GM18870 (cell line): ENCODE data around the gene PRAMEF17.
"Not testable (repeated sequence)": the region's sequence is repeated elsewhere in the genome, so short reads cannot be mapped to it uniquely, and the experiment has no call there.

ENCODE experiments used
- ATAC-seq: cut with Tn5 transposase; IDR thresholded peaks from one replicate; pipeline ENCODE4 v1.9.1; 2021; ENCODE audit warnings: moderate library complexity; ENCODE audit not compliant: unreplicated experiment

Gene PRAMEF17, protein sequence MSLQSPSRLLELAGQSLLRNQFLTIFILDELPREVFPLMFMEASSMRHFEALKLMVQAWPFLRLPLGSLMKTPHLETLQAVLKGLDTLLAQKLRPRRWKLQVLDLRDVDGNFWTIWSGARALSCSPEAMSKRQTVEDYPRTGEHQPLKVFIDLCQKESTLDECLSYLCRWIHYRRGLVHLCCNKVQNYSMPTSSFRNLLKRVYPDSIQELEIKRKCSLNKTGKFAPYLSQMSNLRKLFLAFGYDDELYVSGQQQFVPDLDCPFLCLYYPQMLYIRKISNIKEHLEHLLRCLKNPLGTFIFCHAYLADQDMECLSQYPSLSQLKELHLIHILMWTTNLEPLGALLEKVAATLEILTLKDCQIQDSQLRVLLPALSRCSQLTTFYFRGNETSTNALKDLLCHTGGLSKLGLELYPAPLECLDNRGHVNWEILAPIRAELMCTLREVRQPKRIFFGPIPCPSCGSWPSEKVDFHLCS

DNA sequence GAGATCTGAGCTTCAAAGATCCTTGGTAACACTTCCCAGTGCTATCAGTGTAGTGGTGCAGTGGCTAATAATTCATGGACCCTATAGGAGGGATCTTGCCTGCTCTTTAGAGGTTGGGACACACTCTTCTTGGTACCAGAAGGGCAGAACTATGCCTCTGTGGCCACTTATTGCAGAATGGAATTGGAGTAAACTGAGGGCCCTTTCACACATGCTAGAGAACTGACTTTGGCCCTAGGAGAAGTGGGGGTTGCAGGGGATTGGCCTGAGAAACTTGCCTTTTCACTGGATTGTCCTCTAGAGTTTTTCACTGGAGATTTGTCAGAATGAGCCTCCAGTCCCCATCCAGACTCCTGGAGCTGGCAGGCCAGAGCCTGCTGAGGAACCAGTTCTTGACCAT, at the start of gene PRAMEF17:
TSS of gene PRAMEF17 (plus strand) at position 301 of the 400 bp plus-strand sequence. CDS start at position 327, 26 bp downstream.
- not testable (repeated sequence) for ATAC-seq

DNA sequence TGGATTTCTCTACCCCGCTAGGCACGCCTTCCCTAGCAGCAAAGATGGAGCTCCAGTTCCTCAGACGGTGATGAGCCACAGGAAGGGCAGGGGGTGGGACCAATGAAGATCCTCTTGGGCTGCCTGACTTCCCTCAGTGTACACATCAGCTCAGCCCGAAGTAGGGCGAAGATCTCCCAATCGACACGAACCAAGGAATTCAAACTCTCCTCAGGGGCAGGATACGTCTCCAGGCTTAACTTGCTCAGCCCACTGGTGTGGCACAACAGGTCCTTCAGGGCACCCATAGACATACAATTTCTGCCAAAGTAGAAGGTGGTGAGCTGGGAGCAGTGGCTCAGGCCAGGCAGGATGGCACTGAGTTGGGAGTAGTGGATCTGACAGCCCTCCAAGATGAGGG, 46.9 kb upstream of the PRAMEF17 start:
- ATAC-seq, result not testable (repeated sequence)

DNA sequence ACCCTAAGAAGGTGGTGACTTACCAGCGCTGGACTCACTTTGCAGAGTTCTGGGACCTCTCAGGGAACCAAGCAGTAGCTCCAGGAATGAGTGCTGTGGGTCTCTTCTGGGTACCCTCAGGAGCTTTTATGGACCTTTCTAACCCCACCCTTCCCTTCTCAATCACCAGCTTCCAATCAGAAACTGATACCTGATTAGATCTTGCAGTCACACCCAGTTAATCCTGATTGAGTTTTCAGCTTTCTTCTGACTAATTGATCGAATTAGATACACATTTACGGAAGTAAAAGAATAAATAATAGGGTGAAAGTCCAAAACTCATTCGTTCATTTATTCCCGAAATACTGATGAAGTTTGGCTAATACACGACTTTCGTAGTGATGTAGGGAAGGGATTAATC, 42.4 kb upstream of the PRAMEF17 start, which contains the start of gene PRAMEF14:
TSS of gene PRAMEF14 (minus strand) at position 101 of the 400 bp plus-strand sequence. CDS start 1,820 bp downstream, outside the sequence.
- ATAC-seq, result not testable (repeated sequence)

DNA sequence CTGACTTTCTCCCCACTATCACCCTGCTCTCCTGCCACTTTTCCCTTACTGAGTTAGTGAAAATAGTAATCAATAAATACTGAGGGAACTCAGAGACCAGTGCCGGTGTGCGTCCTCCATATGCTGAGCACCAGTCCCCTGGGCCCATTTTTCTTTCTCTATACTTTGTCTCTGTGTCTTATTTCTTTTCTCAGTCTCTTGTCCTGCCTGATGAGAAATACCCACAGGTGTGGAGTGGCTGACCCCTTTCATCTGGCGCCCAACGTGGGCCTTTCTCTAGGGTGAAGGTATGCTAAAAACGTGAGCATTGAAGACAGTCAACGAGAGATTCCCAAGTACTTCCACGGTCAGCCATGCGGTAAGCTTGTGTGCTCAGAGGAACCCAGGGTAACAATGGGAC, 36.0 kb upstream of the PRAMEF17 start:
- ATAC-seq, result not testable (repeated sequence)

DNA sequence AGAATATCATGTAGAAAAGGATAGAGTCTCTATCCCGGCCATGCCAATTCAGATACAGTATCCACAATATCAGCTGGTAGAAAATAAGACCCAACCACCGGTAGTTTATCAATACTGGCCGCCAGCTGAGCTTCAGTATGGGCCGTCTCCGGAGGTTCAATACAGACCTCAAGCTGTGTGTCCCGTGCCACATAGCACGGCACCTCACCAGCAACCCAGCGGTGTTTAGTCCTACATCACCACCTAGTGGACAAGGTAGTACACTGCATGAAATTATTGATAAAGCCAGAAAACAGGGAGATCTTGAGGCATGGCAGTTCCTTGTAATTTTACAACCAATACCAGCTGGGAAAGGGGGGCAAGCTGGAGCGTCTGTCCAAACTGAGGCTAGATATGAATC, 35.0 kb upstream of the PRAMEF17 start:
- ATAC-seq, result not testable (repeated sequence)

DNA sequence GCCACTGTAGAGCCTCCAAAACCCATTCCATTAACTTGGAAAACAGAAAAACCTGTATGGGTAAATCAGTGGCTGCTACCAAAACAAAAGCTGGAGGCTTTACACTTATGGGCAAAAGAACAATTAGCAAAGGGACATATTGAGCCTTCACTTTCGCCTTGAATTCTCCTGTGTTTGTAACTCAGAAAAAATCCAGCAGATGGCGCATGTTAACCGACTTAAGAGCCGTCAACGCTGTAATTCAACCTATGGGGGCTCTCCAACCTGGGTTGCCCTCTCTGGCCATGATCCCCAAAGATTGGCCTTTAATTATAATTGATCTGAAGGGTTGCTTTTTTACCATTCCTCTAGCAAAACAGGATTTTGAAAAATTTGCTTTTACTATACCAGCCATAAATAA, 32.7 kb upstream of the PRAMEF17 start:
- not testable (repeated sequence) for ATAC-seq

DNA sequence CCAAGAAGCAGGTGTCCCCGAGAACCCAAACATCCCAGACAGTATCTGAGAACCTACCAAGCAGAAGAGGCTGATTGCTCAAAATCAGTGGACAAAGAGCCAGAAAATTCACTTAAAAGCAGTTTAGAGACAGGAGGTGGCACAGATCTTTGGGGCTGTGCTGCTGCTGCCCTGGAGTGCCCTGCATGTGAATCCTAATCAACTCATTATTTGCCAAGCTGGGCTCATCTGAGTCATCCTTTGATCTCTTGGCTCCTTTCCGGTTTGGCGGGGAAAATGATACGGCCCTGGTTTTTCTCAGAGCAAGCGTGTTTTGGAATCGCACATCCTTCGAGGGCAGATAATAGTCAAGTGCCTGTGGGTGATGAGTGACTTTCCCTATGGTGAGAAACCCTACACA, 27.1 kb upstream of the PRAMEF17 start:
- not testable (repeated sequence) for ATAC-seq

DNA sequence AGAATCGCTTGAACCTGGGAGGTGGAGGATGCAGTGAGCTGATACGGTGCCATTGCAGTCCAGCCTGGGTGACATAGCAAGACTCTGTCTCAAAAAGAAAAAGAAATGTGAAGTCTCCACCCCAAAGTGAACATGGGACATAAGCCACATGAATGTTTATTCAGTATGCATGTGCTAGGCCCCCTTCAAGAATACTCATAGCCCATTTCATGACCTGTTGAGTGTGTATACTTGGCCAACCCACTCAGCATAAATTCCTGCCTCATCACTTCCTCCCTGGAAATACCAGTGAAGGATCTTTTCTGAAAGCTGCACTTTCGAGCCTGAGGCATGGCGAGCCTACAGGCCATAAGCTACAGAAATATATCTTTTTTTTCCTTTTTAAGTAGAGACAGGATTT, 24.5 kb upstream of the PRAMEF17 start:
- ATAC-seq, result not testable (repeated sequence)

DNA sequence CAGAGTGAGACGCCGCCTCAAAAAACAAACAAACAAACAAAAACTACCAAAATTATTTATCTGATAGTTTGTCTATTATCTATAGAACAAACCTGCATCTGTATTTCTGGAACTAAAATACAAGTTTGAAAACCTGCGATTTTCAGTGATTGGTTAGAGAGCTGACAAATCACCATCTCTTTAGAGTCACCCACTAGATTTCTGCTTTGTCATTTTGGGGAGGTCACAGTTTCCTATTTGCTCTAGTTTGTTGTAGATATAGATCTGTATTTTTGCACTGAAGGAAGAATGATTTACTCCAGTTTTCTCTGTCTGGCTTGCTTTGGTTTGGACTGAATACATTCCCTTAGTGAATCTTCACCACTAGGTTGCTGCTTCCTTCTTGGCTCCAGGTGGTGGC, 22.9 kb upstream of the PRAMEF17 start:
- ATAC-seq, result not testable (repeated sequence)

DNA sequence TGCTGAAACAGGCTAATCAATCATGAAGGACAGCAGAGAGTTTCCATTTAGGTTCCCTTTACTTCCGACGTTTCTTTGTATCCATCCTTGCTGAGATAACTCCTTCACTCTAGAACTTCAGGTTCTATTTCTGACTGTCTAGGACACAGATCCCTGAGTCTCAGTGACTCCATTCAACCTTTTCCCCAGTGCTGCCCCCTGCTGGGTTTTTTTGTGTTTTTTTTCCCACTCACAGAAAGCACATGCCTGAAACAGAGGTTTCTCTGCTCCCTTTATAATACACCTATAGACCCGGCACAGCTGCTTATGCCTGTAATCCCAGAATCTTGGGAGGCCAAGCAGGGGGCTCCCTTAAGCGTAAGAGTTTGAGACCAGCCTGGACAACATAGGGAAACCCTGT, 20.9 kb upstream of the PRAMEF17 start:
- not testable (repeated sequence) for ATAC-seq

DNA sequence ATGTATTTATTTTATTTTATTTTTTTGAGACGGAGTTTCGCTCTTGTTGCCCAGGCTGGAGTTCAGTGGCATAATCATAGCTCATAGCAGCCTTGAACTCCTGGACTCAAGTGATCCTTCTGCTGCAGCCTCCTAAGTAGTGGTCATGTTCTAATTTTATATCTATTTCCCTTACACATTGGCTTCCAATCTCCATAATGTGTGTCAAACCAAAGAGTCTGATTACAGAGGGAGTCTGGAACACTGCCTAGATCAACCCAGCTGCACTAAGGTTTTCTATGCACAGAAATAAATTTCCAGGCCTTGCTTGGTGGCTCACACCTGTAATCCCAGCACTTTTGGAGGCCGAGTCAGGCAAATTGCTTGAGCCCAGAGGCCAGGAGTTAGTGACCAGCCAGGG, 10.4 kb upstream of the PRAMEF17 start:
- not testable (repeated sequence) for ATAC-seq

DNA sequence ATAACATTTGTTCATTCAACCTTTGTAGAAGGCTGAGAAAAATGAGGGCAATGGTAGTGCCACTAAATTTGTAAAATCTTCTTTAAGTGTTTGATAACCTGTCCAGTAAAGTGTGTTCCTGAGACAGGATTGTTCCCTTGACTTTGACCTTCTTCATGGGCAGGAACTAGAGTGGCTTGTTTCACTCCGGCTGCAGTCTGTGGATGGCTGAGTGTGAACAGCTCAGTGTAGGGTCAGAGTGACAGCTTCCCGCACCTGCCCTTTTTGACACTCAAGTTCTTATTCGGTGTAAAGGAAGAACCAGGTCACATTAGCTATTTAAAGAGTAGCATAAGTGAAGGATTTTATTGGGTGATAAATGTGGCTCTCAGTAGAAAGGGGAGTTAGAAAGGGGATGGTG, 9.1 kb upstream of the PRAMEF17 start:
- ATAC-seq, result not testable (repeated sequence)

DNA sequence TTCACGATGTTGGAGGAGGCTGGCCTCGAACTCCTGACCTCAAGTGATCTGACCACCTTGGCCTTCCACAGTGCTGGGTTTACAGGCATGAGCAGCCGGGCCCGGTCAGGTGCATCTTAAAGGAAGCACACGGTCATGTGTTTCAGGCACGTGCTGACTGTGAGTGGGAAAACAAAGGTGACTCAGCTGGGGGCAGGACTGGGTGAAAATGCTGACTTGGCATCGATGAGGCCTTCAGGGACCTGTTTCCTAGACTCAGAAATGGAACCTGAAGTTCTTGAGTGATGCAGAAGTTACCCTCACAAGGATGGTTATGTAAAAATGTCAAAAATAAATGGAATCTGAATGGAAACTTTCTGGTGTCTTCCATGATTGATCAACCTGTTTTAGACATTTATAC, 3.6 kb downstream of the PRAMEF17 start:
- not testable (repeated sequence) for ATAC-seq

DNA sequence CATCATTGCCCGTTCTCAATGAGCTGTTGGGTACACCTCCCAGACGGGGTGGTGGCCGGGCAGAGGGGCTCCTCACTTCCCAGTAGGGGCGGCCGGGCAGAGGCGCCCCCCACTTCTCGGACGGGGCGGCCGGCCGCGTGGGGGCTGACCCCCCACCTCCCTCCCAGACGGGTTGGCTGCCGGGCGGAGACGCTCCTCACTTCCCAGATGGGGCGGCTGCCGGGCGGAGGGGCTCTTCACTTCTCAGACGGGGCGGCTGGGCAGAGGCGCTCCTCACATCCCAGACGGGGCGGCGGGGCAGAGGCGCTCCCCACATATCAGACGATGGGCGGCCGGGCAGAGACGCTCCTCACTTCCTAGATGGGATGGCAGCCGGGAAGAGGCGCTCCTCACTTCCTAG, 5.3 kb downstream of the PRAMEF17 start:
- ATAC-seq, result not testable (repeated sequence)

DNA sequence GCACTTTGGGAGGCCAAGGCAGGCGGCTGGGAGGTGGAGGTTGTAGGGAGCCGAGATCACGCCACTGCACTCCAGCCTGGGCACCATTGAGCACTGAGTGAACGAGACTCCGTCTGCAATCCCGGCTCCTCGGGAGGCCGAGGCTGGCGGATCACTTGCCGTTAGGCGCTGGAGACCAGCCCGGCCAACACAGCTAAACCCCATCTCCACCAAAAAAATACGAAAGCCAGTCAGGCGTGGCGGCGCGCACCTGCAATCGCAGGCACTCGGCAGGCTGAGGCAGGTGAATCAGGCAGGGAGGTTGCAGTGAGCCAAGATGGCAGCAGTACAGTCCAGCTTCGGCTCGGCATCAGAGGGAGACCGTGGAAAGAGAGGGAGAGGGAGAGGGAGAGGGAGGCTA, 5.9 kb downstream of the PRAMEF17 start:
- ATAC-seq, result not testable (repeated sequence)

DNA sequence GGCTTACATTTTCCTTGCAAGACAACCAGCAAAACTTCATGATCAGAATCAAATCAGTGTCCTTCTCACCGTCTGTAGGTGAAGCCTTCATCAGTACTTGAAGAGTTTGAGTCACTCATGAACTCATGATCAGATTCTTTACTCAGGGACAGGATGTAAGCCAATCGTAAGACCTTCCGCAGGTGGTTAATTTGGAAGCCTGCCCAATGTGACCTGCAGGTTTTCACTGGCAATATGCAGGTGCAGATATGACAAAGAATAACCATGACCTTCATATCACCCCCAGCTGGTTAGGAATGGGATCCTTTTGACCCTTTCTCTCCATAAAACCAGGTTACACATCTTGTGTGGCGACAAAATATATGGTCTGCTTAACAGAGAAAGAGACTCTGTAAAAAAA, 18.4 kb downstream of the PRAMEF17 start:
- ATAC-seq, result no peak

DNA sequence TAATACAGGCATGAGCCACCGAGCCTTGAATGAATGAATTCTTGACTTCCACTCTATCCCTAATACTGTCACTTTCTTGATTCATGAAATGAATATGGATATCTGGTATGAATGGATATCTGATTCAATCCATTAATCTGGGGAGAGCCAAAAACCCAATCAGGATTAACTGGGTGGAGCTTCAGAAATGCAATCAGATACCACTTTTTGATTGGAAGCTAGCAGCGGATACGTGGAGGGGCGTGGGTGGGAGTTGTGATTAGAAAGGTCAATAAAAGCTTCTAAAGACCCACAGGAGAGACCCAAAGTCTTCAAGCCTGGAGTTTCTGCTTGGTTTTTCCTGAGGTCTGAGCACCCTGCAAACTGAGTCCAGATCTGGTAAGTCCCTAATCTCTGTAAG, 20.7 kb downstream of the PRAMEF17 start, which contains the start of gene PRAMEF20:
TSS of gene PRAMEF20 (plus strand) at position 301 of the 400 bp plus-strand sequence. CDS start 5,905 bp downstream, outside the sequence.
- ATAC-seq, result not testable (repeated sequence)

DNA sequence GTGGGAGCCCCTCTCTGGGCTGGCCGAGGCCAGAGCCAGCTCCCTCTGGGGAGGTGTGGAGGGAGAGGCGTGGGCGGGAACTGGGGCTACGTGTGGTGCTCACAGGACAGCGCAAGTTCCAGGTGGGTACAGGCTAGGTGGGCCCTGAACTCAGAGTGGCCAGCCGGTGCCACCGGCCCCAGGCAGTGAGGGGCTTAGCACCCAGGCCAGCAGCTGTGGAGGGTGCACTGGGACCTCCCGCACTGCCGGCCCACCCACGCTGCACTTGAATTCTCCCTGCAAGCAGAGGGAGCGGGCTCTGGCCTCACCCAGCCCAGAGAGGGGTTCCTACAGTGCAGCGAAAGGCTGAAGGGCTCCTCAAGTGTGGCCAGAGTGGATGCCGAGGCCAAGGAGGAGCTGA, 41.1 kb downstream of the PRAMEF17 start:
- no peak for ATAC-seq

DNA sequence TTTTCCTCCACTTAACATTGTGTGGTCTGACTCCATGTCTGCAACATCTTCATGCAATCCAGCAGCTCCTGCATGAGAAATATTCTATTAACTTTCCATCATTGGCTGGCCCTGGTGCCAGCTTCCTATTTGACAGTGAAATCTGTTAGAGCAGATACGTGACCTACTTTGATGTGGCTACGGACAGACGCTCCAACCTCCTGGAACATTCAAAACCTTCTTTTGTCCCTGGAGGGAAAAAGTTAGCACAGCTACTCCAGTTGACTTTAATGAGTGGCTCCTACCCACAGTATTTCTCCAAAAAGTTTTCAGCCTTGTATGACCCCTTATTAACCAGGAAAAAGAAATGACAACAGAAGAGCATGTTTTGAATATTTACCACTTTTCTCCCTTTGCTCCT, 42.8 kb downstream of the PRAMEF17 start:
- no peak for ATAC-seq

DNA sequence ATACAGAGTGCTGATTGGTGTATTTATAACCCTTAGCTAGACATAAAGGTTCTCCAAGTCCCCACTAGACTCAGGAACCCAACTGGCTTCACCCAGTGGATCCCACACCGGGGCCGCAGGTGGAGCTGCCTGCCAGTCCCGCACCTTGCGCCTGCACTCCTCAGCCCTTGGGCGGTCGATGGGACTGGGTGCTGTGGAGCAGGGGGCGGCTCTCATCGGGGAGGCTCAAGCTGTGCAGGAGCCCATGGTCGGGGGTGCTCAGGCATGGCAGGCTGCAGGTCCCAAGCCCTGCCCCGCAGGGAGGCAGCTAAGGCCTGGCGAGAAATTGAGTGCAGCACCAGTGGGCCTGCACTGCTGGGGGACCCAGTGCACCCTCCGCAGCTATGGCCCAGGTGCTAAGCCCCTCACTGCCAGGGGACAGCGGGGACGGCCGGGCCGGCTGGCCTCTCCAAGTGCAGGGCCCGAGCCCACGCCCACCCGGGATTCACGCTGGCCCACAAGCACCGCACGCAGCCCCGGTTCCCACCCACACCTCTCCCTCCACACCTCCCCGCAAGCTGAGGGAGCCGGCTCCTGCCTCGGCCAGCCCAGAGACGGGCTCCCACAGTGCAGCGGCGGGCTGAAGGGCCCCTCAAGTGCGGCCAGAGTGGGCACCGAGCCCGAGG, 44.4 kb downstream of the PRAMEF17 start:
- ATAC-seq, result not testable (repeated sequence)

DNA sequence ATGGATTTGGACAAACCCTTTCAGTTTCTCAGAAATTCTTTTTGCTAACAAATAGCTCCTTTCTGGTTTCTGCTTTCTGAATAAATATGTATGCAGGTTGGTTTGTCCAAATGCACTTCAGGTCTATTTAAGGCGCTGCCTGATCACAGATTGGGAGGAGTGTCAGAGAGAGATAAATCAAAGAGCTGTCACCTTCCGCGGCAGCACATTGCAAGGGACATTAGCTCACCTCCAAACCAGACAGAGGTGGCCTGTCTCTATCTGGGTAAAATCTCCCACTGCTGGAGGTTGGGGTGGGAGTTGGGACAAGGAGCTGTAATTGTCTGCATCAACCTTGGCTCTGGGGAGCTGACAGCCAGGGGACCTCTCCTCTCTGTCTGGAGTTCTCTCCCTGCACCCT, 46.0 kb downstream of the PRAMEF17 start:
- ATAC-seq, result no peak
